UCSD-AML1 (cell line): ENCODE measurements around the gene PMM1.
"Not testable (repeated sequence)": the region's sequence is repeated elsewhere in the genome, so short reads cannot be mapped to it uniquely, and the experiment has no call there.

Experiments used
- DNase-seq: peaks from one replicate; lab custom pipeline; 2025; ENCODE audit not compliant: unreplicated experiment; lab: John Stamatoyannopoulos, UW

The PMM1 gene

DNA sequence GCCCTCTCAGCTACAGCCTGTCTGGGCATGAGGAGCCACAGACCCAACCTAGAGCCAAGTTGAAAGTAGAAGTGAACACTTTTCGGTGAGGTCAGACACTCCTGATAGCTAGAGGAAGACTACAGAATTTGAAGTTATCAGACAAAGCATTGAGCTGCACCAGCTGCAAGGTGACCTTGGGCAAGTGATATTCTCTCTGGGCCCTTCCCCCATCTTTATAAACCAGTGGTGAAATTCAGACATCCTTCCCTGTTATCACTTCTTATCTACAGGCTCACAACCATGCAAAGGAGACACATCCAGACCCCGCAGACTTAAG, 8.0 kb upstream of the PMM1 start:
- no peak for DNase-seq

DNA sequence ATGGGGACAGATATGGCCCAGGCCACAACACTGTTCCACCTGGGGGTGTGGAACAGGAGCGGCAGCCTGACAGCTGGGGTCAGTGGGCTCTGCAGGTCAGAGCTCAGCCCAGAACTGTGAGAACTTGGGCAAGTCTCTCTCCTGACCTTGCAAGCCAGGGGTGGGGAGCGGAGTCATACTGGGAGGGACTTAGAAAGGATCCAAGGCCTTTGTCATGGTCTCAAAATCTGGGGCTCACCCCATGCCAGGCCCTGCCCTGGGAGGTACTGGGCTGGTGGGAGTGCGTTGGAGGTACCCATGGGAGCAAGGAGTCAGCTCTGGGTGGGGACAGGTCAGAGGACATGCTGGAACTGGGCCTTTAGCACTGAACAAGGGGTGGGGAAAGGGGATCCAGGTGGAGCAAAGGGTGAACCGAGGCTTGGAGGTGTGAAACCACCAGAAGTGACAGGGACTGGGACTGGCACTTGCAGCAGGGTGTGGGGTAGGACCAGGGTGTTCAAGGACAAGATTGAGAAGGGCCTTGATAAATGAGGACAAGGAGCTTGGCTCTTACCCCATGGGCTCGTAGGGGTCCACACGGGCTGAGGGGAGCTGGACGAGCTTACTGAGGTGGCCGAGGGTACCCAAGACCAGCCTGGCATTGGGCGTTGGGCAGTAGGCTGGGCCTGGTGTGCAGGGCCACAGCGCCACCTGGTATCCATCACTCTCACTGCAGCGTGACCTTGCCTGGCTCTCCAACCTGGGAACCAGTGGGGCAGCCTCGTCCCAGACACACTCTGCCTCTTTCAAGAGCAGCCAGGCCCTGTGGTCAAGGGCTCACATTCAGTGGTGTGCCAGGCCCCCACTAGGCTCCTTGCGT, 7.4 kb upstream of the PMM1 start:
- peak; percentile 56 for DNase-seq

DNA sequence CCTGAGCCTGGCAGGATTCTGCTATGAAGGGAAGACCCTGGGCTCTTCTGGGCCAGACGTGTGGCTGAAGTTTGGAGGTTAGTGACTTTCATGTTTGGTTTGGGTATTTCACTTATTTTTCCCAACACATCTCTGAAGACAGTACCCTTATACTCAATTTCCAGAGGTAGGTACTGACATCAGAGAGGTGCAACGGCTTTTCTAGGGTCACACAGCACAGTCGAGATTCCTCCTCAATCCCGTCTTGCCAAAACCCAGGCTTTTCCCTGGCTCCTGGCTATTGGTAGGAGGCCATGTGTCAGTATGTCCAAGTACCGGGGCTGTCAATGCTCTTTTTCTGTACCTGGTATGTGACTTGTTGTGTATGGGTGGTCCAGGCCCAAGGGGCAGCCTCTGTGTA, 6.1 kb upstream of the PMM1 start:
- no peak for DNase-seq

DNA sequence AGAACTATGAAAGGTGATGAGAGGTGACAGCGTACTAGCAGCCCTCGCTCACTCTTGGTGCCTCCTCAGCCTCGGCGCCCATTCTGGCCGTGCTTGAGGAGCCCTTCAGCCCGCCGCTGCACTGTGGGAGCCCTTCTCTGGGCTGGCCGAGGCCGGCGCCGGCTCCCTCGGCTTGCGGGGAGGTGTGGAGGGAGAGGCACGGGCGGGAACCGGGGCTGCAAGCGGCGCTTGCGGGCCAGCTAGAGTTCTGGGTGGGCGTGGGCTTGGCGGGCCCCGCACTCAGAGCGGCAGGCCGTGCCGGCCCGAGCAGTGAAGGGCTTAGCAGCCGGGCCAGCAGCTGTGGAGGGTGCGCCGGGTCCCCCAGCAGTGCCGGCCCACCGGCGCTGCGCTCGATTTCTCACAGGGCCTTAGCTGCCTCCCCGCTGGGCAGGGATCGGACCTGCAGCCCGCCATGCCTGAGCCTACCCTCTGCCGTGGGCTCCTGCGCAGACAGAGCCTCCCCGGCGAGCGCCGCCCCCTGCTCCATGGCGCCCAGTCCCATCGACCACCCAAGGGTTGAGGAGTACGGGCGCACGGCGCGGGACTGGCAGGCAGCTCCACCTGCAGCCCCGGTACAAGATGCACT, 3.8 kb upstream of the PMM1 start:
- DNase-seq, result not testable (repeated sequence)

DNA sequence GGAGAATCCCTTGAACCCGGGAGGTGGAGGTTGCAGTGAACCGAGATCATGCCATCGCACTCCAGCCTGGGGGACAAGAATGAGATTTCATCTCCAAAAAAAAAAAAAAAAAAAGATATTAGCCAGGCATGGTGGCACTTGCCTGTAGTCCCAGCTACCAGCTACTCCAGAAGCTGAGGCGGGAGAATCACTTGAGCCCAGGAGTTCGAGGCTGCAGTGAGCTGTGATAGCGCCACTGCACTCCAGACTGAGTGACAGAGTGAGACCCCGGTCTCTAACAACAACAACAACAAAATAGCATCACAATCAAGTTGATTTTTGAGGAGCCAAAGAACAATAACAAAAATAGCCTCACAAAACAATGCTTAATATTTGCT, 2.3 kb downstream of the PMM1 start:
- no peak for DNase-seq

DNA sequence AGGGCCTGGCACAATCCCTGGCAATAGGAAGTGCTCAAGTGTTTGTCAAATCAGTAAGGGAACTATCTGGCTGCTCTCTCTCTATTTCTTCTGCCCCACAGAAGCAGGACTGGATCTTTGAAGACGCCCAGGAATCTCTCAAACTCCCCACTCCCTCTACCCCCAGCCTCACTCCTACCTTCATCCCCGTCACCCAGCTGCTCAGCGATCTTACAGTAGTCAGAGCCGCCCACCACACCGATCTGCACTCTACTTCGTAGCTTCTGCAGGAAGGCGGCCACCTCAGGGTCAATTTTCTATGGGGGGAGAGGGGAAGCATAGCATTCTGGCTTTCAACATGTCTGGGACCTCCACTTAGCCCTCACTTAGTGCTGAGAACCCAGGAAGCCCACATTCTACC, 3.7 kb downstream of the PMM1 start:
- no peak for DNase-seq

DNA sequence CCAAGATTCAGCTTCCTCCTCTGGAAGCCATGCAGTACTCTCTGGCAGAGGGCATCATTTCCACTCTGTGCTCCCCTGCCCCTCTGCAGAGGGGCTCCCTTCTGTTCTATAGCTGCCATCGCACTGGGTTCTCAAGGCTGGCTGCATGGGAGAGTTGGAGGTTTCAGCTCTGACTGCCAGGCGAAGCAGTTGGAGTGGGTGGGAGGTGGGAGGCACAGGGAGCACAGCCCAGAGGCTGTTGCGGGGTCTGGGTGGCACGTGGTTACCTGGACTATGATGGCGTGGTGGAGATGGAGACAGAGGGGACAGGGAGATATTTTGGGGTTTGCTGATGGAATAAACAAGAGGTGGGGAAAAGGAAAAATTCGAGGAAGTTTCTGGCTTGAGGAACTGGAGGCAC, 4.8 kb downstream of the PMM1 start:
- no peak for DNase-seq

DNA sequence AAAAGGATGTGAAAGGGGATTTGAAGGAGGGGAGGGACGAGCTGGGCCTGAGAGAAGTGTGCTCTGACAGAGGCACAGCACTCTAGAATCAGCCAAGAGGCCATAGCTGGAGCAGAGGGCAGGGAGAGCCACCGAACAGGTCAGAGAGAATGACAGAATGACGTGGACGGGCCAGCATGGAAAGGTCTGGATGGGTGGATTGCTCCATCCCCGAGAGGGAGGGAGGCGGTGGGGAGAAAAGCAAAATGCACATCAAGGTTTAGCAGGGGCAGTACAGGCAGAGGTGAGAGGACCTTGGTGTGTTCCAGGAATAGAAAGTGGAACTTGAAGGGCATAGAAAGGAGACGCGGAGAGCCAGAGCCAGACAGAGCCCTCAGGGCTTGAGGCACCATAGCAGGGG, 6.9 kb downstream of the PMM1 start:
- no peak for DNase-seq

DNA sequence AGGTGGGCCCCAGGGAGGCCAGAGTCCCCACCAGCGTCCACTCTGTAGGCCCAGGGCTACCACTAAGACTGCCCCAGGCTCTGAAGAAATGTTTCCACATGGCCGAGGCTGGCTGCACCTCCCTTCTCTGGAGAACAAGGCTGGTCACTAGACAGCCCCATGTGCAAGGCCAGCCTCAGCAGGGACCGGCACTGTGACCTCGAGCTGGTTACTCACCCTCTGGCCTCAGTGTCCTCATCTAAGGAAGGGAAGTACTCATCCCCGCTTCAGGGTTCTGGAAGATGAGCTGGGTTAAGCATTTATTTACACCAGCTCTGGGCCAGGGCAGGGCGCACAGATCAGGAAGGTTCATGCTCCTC, 9.7 kb downstream of the PMM1 start:
- DNase-seq, result no peak

DNA sequence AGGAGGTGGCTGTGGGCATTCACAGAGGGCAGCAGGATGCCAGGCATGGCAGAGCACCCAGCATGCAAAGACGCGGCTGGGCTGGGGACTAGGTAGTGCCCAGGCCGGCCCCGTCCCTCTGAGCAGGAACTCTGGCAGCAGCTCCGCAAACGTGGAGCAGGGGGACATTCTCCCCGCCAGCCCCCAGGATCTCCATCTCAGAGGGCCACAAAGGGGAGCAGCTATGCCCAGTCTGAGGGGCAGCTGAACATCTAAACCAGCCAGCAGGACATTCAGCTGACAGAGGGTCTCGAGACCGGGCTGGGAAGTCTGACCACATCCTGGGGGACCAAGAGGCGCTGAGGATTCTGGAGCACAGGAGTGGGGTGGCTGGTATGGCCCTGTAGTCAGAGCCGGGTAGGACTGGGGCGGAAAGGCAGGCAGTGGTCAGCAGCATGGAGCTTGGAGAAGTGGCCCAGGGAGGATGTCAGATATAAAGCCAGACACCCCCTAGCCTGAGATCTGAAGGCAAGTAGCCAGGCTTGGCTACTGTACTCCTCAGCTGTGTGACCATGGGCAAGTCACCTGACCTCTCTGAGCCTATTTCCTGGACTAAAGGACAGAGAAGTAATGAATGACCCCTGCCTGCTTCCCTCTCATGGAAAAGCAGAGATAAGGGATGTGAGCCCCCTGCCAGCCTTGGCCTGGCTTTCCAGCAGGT, 10.2 kb downstream of the PMM1 start:
- DNase-seq, result no peak

DNA sequence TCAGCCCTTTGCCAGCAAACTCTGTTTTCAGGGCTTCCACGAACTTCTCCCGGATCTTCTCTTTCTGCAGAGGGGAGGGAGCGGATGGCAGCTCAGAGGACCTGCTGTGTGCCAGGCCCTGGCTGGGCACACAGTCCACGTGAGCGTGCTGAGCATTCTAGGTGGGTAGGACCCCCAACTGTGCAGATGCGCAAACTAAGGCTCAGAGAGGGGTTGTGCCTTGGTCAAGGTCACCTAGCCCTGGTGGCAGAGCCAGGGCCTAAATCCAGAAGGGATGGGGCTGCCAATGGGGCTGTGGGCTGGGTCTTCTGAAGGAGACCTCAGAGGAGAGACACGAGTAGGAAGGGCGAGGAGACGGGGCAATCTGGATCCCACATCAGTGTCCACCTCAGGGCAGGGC, 10.8 kb downstream of the PMM1 start:
- no peak for DNase-seq

DNA sequence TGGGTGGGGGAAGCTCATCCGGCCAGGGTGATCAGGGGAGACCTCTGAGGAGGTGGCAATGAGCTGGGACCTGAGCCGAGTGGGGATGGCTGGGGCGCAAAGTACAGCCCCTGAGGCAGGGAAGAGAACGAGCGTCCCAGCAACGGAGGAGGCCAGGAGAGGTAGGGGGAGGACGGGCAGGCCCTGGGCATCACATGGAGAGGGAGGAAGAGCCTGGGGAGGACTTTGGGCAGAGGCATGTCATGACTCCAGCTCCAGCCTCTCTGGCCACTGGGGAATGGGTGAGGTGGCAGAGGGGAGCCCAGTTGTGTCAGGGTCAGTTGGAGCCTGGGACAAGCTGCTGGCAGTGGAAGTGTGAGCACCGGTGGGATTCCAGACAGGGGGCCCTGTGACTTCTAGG, 11.5 kb downstream of the PMM1 start:
- no peak for DNase-seq

DNA sequence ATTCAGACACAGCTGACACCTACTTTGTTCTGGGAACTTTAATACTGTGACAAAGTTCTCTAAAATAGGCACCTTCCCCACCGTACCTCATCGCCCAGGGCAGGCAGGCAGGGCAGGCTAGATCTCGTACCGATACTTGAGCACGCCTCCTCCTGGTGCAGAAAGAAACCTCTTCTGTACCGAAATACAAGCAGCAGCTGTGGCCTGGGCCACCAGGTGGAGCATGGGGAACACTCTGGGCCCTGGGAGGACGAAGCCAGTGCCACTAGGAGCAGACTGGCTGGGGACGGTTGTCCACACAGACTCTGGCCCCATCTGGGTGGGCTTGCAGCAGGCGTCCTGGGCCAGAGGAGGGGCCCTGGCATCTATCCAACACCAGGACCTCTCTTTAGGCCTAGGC, 12.8 kb downstream of the PMM1 start:
- DNase-seq, result peak; percentile 68

DNA sequence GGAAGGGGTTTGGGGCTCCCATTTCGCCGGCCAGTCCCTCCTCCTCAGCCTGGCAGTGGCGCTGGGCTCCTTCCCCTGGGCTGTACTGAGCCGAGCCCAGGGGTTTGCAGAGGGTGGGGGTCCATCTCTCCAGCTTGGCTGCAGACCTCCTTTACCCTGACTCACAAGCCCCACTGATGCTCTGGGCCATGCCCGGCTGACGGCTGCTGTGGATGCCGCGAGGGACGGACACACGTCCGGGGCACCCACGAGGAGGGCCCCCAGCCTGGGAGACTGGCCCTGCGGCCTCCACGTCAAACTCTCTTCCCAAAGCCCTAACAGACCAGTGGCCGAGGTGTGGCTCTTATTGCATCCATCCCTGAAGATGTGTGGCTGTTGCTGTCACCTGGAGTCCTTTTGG, 14.1 kb downstream of the PMM1 start:
- no peak for DNase-seq

DNA sequence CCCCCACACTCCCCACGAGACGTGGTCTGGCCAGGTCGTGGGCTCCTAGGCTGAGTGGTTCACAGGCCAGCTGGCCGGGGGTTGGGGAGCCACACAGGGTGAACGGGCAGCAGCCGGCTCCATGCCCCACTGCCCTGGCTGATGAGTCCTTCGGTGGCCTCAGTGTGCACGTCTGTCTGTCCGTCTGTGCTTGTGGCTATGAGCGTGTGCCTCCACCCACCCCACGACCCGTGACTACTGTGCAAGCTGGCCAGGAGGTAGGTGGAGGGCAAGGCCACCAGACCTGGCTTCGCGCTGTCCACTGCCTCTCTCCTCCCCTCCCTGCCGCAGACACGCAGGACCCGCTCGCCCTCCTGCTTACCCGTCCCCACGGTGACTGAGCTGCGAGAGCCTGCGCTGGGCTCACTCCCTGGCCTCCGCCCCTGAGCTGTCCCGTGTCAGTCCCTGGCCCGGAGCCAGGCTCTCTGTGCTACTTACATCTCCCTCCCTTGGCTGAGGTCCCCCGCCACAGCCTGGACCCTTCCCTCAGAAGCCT, 14.7 kb downstream of the PMM1 start:
- DNase-seq, result no peak

DNA sequence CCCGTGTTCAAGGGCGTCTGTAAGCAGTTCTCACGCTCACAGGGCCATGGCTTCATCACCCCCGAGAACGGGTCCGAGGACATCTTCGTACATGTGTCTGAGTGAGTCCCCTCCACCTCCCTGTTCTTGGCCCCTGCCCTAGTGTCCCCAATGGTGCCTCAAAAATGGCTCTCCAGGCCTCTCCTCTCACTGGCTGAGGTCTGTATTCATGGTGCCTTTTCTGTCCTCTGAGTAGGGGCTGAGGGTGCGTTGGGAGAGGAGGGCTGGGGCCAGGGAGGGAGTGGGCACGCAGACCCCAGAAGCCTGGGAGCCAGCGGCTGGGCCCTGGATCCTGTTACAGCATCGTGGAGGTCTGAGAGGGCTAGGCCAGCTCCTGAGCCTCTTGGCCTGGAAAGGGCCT, 16.0 kb downstream of the PMM1 start:
- DNase-seq, result no peak

DNA sequence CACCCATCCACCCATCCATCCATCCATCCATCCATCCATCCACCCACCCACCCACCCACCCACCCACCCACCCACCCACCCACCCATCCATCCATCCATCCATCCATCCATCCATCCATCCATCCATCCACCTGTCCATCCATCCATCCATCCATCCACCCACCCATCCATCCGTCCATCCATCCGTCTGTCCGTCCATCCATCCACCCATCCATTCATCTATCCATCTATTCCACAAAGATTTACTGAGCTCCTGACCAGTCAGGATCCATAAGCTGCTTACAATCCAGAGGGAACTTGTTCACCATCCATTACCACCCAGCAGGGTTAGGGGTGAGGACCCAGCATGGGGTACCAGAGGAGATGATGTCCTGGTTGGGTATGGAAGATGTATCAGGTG, 17.3 kb downstream of the PMM1 start:
- DNase-seq, result not testable (repeated sequence)

DNA sequence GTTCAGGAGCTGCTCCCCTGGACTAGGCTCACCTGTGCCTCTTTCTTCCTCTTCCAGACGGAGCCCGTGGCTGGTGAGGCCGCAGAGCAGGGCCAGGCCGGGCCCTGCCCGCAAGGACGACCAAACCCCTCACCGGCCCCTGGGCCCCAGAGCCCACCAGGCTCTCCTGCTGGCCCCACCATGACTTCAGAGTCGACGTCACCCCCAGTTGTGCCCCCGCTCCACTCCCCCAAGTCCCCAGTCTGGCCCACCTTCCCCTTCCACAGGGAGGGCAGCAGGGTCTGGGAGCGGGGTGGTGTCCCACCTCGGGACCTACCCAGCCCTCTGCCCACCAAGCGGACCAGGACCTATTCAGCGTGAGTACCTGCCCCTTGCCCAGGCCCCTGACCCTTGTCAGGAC, 17.9 kb downstream of the PMM1 start:
- DNase-seq, result no peak

DNA sequence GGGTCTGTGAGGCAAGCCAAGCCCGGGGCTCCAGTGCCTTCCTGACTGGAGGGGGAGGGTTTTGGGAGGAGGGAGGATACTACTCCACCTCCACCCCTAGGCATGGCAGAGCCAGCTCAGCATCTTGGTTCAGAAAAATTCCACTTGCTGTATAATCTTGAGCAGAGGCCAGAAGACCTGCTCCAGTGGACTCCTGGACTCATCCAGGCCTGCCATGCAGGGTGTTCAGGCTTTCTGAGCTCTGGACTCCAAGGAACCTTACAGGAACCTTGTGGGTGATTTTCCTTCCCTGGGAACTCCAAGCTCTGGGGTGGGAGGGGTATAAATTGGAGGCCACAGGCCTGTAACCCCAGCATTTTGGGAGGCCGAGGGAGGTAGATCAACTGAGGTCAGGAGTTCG, 19.4 kb downstream of the PMM1 start:
- no peak for DNase-seq

DNA sequence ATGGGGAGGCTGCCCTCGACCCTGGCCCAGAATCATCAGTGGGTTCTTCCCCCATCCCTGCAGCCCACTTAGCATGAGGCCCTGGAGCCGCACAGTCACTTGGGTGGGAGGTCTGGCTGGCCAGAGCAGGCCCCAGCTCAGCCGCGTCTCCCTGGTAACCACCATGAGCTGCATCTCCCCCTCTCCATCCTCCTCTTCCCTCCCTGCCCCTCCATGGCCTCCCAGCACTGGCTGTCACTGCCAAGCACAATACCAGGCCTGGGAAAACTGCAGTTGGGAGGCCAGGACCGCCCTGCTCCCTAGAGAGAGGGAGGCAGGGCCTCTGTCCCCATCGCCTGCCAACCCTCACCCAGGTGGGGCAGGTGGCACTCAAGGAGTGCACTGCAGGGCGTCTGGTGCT, 20.8 kb downstream of the PMM1 start:
- no peak for DNase-seq

DNA sequence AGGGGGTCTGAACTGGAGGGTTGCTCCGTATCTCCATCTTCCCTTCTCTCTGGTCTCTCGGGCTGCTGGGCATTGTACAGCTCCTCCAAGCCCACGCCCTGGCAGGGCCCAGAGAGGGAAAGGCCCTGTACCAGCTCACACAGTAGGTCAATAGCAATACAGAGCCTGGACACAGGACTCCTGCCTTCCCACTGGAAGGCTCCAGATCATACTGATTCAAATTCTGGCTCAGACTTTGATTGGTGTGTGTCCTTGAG, 22.2 kb downstream of the PMM1 start:
- DNase-seq, result no peak

DNA sequence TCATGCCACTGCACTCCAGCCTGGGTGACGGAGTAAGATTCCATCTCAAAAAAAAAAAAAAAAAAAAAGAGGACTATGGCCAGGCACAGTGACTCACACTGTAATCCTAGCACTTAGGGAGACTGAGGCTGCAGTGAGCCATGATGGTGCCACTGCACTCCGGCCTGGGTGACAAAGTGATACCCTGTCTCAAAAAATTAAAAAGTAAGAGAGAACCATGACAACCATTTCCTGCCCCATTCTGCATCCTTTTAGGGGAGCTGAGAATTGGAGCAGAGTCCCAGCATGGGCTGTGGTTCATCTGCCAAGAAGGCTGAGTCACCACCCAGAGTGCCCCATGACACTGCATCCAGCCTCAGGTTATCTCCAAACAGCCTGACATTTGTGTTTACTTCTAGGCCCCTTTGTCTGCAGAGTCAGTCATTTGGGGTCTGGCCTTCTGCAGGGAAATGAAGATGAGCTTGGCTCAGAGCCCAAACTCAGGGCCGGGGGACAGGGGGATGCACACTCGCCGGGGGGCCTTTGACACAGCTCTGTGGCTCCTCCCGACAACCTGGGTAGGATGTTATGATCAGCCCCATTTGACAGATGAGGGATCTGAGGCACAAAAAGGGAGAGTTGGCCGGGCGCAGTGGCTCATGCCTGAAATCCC, 24.1 kb downstream of the PMM1 start:
- peak; percentile 21 for DNase-seq
